G401 (cell line): Measurements from ENCODE around the gene PRLH. TPM values are rescaled to one million over a fixed set of nuclear protein-coding genes. Genes with fewer than 3 reads are reported as not detected.

Experiments
- DNase-seq: peaks from one replicate; pipeline ENCODE4 v3.0.0-alpha.2; 2015; ENCODE audit warnings: low spot score
- in situ Hi-C: cut with HindIII; loops from 2 replicates; pipeline ENCODE4 v1.10.0; 2016; ENCODE audit warnings: low sequenced_read_pairs, mixed read lengths
- total RNA-seq: library from RNA; depleted of rRNA; stranded (reverse); fragments of >200 nt; shearing (Covaris generic); gene quantifications from 2 replicates; pipeline ENCODE4 v1.2.3, GENCODE V29; 2014

The PRLH gene
- total RNA-seq, 1 experiment from 2014 or later = not detected

- in situ Hi-C loops = no loop called here
- no peak for DNase-seq
Measured at GRCh38 chr2:237538001-237538720, 28.2 kb upstream of the PRLH start.

- in situ Hi-C loops = no loop called here
- DNase-seq = no peak
Measured at GRCh38 chr2:237538901-237539300, 27.5 kb upstream of the PRLH start.

- in situ Hi-C loops = no loop called here
- no peak for DNase-seq
Measured at GRCh38 chr2:237539681-237540080, 26.7 kb upstream of the PRLH start.

GRCh38 chr2:237540223-237540775, 26.1 kb upstream of the PRLH start:
- in situ Hi-C loops = no loop called here
- DNase-seq = no peak

GRCh38 chr2:237540823-237541222, 25.6 kb upstream of the PRLH start:
- in situ Hi-C loops = no loop called here

GRCh38 chr2:237541243-237541642, 25.1 kb upstream of the PRLH start:
- in situ Hi-C loops = no loop called here
- no peak for DNase-seq

More at GRCh38 chr2:237540823-237541222, 25.6 kb upstream of the PRLH start:
- DNase-seq = no peak

GRCh38 chr2:237542001-237542704, 24.2 kb upstream of the PRLH start:
- in situ Hi-C loops = no loop called here
- DNase-seq = no peak

- in situ Hi-C loops = no loop called here
- DNase-seq = no peak
Measured at GRCh38 chr2:237546040-237546875, 20.1 kb upstream of the PRLH start.

GRCh38 chr2:237546876-237547395, 19.4 kb upstream of the PRLH start:
- DNase-seq = no peak
- in situ Hi-C loops = no loop called here

GRCh38 chr2:237547841-237548416, 18.4 kb upstream of the PRLH start:
- no peak for DNase-seq
- in situ Hi-C loops = no loop called here

GRCh38 chr2:237549216-237549615, 17.2 kb upstream of the PRLH start:
- in situ Hi-C loops = no loop called here
- DNase-seq = no peak

- no peak for DNase-seq
- in situ Hi-C loops = no loop called here
Measured at GRCh38 chr2:237549643-237550415, 16.5 kb upstream of the PRLH start.

- in situ Hi-C loops = no loop called here
- DNase-seq = no peak
Measured at GRCh38 chr2:237551071-237551574, 15.3 kb upstream of the PRLH start.

- in situ Hi-C loops = no loop called here
Measured at GRCh38 chr2:237552908-237553307, 13.5 kb upstream of the PRLH start.

GRCh38 chr2:237553948-237554347, 12.4 kb upstream of the PRLH start:
- in situ Hi-C loops = no loop called here
- no peak for DNase-seq

More at GRCh38 chr2:237552908-237553307, 13.5 kb upstream of the PRLH start:
- no peak for DNase-seq

GRCh38 chr2:237555560-237555959, 10.8 kb upstream of the PRLH start:
- in situ Hi-C loops = no loop called here
- no peak for DNase-seq

- DNase-seq = no peak
- in situ Hi-C loops = no loop called here
Measured at GRCh38 chr2:237556773-237557632, 9.4 kb upstream of the PRLH start.
